Lower leg skin (tissue), 3 donors: Measurements from ENCODE around the gene RAP2A.

Experiments
- POLR2A ChIP-seq, 2 donors: fragments of 450-650 bp; IDR thresholded peaks; one replicate each; pipeline ENCODE4 v1.6.1; 2016 to 2017; ENCODE audit warnings: antibody characterized with exemption in 2 of 2, mild to moderate bottlenecking in 1 of 2, moderate library complexity in 1 of 2
- TF ChIP-seq, protein P1 (sequence below), 3 donors: fragments of 450-650 bp; IDR thresholded peaks; one replicate each; pipeline ENCODE4 v1.5.1; 2016; ENCODE audit warnings: antibody characterized with exemption in 3 of 3, mild to moderate bottlenecking in 3 of 3, moderate library complexity in 2 of 3

DNA sequence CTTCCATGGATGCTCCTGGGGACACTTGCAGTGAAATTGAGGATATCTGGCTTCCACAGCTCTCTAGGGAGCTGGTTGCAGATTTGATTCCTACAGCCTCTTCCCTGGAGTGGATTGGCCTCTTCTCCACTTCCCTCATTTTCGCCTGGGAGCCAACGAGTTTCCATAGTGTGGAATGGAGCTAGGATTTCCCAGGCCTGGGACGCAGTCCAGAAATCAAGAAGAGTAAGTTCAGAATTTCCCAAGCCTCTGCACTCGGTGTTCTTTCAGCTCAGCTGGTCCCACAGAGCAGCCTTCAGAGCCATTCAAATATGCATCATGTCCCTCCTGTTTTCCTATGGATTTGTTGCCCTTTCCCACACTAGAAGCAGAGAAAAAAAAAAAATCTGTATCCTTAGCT lies 68.2 kb downstream of the RAP2A start:
- TF ChIP-seq, protein P1, sequence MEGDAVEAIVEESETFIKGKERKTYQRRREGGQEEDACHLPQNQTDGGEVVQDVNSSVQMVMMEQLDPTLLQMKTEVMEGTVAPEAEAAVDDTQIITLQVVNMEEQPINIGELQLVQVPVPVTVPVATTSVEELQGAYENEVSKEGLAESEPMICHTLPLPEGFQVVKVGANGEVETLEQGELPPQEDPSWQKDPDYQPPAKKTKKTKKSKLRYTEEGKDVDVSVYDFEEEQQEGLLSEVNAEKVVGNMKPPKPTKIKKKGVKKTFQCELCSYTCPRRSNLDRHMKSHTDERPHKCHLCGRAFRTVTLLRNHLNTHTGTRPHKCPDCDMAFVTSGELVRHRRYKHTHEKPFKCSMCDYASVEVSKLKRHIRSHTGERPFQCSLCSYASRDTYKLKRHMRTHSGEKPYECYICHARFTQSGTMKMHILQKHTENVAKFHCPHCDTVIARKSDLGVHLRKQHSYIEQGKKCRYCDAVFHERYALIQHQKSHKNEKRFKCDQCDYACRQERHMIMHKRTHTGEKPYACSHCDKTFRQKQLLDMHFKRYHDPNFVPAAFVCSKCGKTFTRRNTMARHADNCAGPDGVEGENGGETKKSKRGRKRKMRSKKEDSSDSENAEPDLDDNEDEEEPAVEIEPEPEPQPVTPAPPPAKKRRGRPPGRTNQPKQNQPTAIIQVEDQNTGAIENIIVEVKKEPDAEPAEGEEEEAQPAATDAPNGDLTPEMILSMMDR (IDR thresholded peaks at IDR 0.05), result no peak
- TF ChIP-seq POLR2A (IDR thresholded peaks at IDR 0.05), result no peak
